ENCODE measurements around the gene DPM1. TPM values are rescaled to one million over a fixed set of nuclear protein-coding genes. Genes with fewer than 3 reads are reported as not detected.
A peak's percentile ranks its signal among the peaks of the same experiment; 100 is the strongest.
"Not testable (repeated sequence)": the region's sequence is repeated elsewhere in the genome, so short reads cannot be mapped to it uniquely, and the experiment has no call there.

Gene DPM1
- polyA plus RNA-seq, 3 donors, result 63.4 to 71.7 (median 71.4) TPM

GRCh38 chr20:50980851-50981713, 22.8 kb upstream of the DPM1 start:
- DNase-seq (ENCODE audit: low read depth in 3 of 3, low spot score in 2 of 3), result no peak

GRCh38 chr20:50980071-50980681, 21.8 kb upstream of the DPM1 start:
- DNase-seq (ENCODE audit: low read depth in 3 of 3, low spot score in 2 of 3), result no peak

DNA sequence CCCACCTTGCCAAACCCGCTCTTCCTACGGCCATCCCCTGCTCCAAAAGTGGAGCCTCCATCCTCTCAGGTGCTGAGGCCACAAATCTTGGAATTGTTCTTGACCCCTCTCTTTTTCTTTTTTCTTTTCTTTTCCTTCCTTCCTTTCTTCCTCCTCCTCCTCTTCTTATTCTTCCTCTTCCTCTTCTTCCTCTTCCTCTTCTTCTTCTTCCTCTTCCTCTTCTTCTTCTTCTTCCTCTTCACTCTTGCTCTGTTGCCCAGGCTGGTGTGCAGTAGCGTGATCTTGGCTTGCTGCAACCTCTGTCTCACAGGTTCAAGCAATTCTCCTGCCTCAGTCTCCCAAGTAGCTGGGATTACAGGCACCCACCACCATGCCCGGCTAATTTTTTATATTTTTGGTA, 20.2 kb upstream of the DPM1 start:
- not testable (repeated sequence) for DNase-seq (ENCODE audit: low read depth in 3 of 3, low spot score in 2 of 3)

- no peak for DNase-seq (ENCODE audit: low read depth in 3 of 3, low spot score in 2 of 3)
Observed at GRCh38 chr20:50977066-50978021, 19.0 kb upstream of the DPM1 start.

- DNase-seq (ENCODE audit: low read depth in 3 of 3, low spot score in 2 of 3), result no peak
Observed at GRCh38 chr20:50975701-50976330, 17.5 kb upstream of the DPM1 start.

- DNase-seq (ENCODE audit: low read depth in 3 of 3, low spot score in 2 of 3), result no peak
Observed at GRCh38 chr20:50969912-50970311, 11.6 kb upstream of the DPM1 start.

GRCh38 chr20:50969435-50969834, 11.1 kb upstream of the DPM1 start:
- DNase-seq (ENCODE audit: low read depth in 3 of 3, low spot score in 2 of 3), result no peak

DNA sequence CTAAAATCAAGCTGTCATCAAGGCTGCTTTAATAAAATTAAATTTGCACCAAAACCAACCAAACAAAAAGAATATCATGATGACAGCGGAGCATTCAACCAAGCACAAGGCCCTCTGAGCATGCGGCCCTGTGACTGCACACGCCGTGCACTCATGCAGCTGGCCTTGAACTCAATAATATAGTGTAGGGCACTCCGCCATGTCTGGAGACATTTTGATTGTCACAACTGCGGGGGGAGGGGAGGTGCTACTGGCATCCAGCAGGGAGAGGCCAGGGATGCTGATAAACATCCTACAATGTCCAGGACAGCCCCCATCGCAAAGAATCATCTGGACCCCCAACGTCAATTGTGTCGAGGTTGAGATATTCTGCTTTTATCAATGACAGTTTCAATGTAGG, 10.0 kb upstream of the DPM1 start:
- no peak for DNase-seq (ENCODE audit: low read depth in 3 of 3, low spot score in 2 of 3)

DNA sequence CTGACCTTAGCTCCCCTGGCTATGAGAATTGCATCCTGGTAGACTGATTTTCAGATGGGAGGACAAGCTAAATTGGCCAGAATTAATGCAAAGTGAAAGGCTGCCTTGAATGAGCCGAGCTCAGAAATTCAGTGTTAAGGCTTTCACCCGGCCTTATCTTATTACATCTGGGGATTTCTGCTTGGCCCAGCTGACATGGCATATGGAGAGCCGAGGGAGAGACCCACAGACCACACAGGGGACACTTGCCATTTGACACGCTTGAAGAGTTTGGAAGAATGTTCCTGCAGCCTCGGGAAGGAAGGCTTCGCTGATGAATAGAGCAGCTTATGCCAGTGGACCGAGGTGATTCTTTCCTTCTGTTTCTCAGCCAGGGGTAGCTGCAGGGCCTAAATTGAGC, 9.3 kb upstream of the DPM1 start:
- peak in 1 of 3 donors; percentile 53 for DNase-seq (ENCODE audit: low read depth in 3 of 3, low spot score in 2 of 3)

DNA sequence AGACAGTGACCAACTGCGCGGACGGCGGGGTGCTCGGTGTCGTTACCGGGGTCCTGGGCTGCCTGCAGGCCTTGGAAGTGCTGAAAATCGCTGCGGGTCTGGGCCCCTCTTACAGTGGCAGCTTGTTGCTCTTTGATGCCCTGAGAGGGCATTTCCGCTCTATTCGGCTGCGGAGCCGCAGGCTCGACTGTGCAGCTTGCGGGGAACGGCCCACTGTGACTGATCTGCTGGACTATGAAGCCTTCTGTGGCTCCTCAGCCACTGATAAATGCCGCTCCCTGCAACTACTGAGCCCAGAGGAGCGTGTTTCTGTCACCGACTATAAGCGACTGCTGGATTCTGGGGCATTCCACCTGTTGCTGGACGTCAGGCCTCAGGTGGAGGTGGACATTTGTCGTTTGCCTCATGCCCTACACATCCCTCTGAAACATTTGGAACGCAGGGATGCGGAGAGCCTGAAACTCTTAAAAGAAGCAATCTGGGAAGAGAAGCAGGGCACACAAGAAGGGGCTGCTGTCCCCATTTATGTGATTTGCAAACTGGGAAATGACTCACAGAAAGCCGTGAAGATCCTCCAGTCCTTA, 1.3 kb upstream of the DPM1 start:
- DNase-seq (ENCODE audit: low read depth in 3 of 3, low spot score in 2 of 3), result no peak

DNA sequence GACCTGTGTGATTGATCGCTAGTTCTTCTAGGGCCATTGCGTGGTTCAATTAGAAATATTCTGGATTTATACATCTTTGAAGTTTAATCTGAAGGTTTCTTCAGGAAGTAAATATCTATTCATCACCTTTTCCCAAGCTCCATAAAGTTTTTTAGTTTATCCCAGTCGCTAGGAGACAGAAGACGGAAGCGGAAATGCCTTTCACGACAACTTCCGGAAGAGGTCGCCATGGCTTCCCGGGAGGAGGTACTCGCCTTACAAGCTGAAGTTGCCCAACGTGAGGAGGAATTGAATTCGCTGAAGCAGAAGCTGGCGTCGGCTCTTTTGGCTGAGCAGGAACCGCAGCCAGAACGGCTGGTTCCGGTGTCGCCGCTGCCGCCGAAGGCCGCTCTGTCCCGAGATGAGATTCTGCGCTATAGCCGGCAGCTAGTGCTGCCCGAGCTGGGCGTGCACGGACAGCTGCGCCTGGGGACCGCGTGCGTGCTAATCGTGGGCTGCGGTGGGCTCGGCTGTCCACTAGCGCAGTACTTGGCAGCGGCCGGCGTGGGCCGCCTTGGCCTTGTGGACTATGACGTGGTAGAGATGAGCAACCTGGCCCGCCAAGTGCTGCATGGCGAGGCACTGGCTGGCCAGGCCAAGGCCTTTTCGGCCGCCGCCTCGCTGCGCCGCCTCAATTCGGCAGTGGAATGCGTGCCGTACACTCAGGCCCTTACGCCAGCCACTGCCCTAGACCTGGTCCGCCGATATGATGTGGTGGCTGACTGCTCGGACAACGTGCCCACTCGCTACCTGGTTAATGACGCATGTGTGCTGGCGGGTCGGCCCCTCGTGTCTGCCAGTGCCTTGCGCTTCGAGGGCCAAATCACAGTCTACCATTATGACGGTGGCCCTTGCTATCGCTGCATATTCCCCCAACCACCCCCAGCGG, 547 bp upstream of the DPM1 start, which contains the start of gene MOCS3:
Gene MOCS3 (plus strand): TSS at position 204 of the 928 bp plus-strand sequence. CDS start 25 bp downstream, at position 229.
- peak in 2 of 3 donors; percentile 92 to 93 for DNase-seq (ENCODE audit: low read depth in 3 of 3, low spot score in 2 of 3)

DNA sequence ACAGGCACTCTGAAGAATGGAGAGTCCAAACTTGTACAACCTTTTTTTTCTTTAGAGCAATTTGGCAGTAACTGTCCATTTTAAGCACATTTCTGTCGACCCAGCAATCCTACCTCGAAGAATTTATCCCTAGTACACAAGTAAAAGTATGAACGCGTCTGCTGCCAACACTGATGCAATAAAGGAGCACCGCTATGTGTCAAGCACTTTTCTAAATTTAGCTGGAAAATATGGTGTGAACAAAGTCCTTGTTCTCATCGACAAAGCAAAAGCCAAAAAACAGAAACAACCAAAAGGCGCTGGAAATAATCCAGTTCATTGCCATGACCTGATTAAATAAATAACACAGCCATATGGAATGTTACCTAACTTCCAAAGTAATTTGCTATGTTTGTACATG, 1.1 kb downstream of the DPM1 start:
- DNase-seq (ENCODE audit: low read depth in 3 of 3, low spot score in 2 of 3), result no peak

DNA sequence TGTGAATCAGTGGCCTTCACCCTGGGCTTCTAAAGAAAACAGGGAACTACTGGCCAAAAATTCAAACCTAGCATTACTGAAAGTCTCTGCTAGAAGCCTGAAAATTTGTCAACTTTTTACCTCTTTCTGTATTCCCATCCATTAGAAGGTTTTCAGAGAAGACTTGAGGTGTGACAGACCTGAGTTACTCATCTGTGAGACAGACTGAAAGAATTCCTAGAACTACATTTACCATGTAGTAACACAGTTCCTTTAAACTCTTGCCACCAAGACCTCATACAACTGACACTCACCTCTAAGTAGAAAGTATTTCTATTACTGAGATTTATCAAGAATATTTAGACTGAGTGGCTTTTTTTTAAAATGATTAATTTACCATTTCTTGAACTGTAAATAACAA, 4.5 kb downstream of the DPM1 start:
- no peak for DNase-seq (ENCODE audit: low read depth in 3 of 3, low spot score in 2 of 3)

DNA sequence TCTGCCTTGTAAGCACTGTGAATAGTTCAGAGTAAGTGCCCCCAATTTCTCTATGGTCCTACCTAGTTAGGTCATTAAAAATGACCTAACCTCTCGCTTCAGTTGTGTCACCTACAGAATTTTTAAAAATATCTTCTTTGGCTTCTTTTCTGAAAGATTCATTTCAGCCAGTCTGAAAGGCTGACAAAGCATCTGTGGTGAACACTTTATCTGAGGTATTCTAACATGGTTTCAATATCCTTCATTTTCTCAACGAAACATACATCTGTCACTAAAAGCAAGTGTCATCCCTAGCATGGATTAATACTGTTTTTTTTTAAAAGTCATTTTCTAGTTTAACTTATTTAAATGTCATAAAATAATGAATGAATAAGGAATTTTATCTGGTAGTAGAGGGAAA, 5.1 kb downstream of the DPM1 start:
- no peak for DNase-seq (ENCODE audit: low read depth in 3 of 3, low spot score in 2 of 3)

DNA sequence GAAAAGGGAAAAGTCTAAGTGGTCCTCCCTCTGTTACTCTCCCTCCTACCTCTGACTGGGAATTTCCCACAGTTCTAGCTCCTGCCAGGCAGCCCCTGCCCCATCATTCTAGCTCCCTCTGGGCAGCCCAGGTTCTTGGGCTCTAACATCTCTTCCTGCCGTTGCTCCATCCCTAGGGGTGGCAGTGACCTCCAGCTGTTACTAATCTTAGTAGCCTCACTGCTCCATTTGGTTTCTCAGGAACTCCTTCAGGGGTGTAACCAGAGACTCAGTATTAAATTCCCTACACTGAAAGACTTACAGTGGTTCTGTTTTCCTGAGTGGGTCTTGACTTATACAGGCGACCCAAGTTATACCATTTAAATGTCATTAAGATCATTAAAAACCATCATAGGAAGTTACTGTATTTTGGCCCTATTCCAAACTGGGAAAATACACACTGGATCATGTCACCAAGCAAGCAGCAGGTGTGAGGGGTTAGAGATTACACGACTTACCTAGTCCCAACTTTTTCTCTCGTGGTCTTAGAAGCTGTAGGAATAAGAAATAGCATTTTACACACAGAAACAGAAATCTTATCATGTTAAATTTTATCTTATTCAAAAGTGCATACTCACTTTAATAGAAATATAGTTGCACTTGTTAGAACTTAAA, 10.1 kb downstream of the DPM1 start:
- DNase-seq (ENCODE audit: low read depth in 3 of 3, low spot score in 2 of 3), result no peak

GRCh38 chr20:50943069-50943468, 15.3 kb downstream of the DPM1 start:
- no peak for DNase-seq (ENCODE audit: low read depth in 3 of 3, low spot score in 2 of 3)

DNA sequence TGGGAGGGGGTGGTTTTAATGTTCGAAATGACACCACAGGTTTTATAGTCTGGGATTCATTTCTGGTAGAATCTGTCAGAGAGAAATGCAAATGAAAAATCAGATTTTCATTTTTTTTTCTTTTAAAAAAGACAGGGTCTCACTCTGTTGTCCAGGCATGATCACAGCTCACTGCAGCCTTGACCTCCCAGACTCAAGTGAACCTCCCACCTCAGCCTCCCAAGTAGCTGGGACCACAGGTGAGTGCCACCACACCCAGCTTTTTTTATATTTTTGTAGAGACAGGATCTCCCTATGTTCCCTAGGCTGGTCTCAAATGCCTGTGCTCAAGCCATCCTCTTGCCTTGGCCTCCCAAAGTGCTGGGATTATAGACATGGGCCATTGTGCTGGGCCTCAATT, 24.7 kb downstream of the DPM1 start:
- DNase-seq (ENCODE audit: low read depth in 3 of 3, low spot score in 2 of 3), result no peak

- DNase-seq (ENCODE audit: low read depth in 3 of 3, low spot score in 2 of 3), result no peak
Observed at GRCh38 chr20:50932691-50933280, 25.5 kb downstream of the DPM1 start.

Data from right renal cortex interstitium (tissue), 3 donors.